ENCODE data around the gene IMPA2.

DNA sequence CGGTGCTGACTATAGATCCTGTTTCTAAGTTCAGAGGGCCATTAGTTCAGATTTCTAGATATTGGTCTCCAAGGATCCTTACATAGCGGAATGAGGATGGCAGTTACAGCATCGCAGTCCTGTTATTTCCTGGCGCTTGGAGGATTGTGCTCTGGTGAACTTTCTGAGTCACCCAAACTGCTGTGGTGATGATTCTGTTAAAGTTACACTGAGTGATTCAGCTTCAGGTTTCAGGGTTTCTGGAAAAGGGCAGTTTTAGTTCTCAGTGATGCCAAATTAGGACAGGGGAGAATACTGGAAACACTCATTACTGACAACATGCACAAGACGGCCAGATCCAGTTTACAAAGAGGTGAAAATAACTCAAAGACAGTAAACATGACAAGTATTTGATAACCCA lies 60.3 kb downstream of the IMPA2 start:
- TF ChIP-seq, protein P1, sequence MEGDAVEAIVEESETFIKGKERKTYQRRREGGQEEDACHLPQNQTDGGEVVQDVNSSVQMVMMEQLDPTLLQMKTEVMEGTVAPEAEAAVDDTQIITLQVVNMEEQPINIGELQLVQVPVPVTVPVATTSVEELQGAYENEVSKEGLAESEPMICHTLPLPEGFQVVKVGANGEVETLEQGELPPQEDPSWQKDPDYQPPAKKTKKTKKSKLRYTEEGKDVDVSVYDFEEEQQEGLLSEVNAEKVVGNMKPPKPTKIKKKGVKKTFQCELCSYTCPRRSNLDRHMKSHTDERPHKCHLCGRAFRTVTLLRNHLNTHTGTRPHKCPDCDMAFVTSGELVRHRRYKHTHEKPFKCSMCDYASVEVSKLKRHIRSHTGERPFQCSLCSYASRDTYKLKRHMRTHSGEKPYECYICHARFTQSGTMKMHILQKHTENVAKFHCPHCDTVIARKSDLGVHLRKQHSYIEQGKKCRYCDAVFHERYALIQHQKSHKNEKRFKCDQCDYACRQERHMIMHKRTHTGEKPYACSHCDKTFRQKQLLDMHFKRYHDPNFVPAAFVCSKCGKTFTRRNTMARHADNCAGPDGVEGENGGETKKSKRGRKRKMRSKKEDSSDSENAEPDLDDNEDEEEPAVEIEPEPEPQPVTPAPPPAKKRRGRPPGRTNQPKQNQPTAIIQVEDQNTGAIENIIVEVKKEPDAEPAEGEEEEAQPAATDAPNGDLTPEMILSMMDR (IDR thresholded peaks at IDR 0.05 in 2 of 3, conservative IDR thresholded peaks at IDR 0.05 in 1 of 3; ENCODE audit: control insufficient read depth in 2 of 3, extremely low read depth in 1 of 3, insufficient read depth in 1 of 3, low read depth in 3 of 3, low read length in 3 of 3) = no peak
- TF ChIP-seq, protein P2, sequence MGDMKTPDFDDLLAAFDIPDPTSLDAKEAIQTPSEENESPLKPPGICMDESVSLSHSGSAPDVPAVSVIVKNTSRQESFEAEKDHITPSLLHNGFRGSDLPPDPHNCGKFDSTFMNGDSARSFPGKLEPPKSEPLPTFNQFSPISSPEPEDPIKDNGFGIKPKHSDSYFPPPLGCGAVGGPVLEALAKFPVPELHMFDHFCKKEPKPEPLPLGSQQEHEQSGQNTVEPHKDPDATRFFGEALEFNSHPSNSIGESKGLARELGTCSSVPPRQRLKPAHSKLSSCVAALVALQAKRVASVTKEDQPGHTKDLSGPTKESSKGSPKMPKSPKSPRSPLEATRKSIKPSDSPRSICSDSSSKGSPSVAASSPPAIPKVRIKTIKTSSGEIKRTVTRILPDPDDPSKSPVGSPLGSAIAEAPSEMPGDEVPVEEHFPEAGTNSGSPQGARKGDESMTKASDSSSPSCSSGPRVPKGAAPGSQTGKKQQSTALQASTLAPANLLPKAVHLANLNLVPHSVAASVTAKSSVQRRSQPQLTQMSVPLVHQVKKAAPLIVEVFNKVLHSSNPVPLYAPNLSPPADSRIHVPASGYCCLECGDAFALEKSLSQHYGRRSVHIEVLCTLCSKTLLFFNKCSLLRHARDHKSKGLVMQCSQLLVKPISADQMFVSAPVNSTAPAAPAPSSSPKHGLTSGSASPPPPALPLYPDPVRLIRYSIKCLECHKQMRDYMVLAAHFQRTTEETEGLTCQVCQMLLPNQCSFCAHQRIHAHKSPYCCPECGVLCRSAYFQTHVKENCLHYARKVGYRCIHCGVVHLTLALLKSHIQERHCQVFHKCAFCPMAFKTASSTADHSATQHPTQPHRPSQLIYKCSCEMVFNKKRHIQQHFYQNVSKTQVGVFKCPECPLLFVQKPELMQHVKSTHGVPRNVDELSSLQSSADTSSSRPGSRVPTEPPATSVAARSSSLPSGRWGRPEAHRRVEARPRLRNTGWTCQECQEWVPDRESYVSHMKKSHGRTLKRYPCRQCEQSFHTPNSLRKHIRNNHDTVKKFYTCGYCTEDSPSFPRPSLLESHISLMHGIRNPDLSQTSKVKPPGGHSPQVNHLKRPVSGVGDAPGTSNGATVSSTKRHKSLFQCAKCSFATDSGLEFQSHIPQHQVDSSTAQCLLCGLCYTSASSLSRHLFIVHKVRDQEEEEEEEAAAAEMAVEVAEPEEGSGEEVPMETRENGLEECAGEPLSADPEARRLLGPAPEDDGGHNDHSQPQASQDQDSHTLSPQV (IDR thresholded peaks at IDR 0.05) = no peak
- TF ChIP-seq JUND (IDR thresholded peaks at IDR 0.05; ENCODE audit: low read depth, low read length) (no peak), JUNB (IDR thresholded peaks at IDR 0.05) (no peak)

All from GM12878 (cell line).